SK-N-MC (cell line): ENCODE data around the gene PRDM16.
A peak's percentile ranks its signal among the peaks of the same experiment; 100 is the strongest.

Experiments used
- EZH2 ChIP-seq: fragments of 200-600 bp; sonication (generic); IDR thresholded peaks from one replicate; pipeline ENCODE4 v1.6.1; 2017; ENCODE audit warnings: antibody characterized with exemption
- POLR2AphosphoS5 ChIP-seq: IDR thresholded peaks from 2 replicates; pipeline ENCODE4 v1.6.1; 2012; ENCODE audit warnings: mild to moderate bottlenecking, low read depth, low read length, borderline replicate concordance

- peak; percentile 76 for TF ChIP-seq EZH2
- no peak for TF ChIP-seq POLR2AphosphoS5
Measured at GRCh38 chr1:3140437-3140836, 71.4 kb downstream of the PRDM16 start.
